ENCODE data around the gene ZBED2. TPM values are rescaled to one million over a fixed set of nuclear protein-coding genes. Genes with fewer than 3 reads are reported as not detected.

The ZBED2 gene
- total and polyA plus RNA-seq, 2 experiments from 2014 or later: not detected

DNA sequence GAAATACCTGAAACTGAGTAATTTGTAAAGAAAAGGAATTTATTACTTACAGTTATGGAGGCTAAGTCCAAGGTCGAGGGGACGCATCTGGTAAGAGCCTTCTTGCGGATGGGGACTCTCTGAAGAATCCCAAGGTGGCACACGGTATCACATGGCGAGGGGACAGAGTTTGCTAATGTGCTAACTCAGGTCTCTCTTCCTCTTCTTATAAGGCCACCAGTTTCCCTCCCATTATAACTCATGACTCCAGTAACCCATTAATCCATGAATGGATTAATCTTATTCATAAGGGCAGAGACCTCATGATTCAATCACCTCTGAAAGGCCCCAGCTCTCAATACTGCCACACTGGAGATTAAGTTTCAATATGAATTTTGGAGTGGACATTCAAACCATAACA, 15.7 kb downstream of the ZBED2 start:
- DNase-seq (ENCODE audit: low spot score): no peak
- H3K9me2 ChIP-seq (ENCODE audit: insufficient read depth): peaks cover 4% of the 10 kb centered on the region; the same call in 1 of the 2 replicates
- H3K4me2 ChIP-seq: no peak overlapping the region
- no peaks in the 10 kb centered on the region for H3K27me3 Mint-ChIP-seq (ENCODE audit: insufficient read depth, low read depth, poor library complexity)
- no peaks in the 10 kb centered on the region for H3K79me2 ChIP-seq (replicated peaks; ENCODE audit: insufficient read depth)
- H3K36me3 ChIP-seq (ENCODE audit: insufficient read depth): no peaks in the 10 kb centered on the region
- no peaks in the 10 kb centered on the region for H3F3A ChIP-seq (replicated peaks; ENCODE audit: low read depth)
- no peaks in the 10 kb centered on the region for H3K27me3 ChIP-seq (ENCODE audit: insufficient read depth)
- peaks cover 14% of the 10 kb centered on the region for H3K9me3 Mint-ChIP-seq
- H3K4me3 ChIP-seq: no peak overlapping the region
- H3K4me3 Mint-ChIP-seq: no peak overlapping the region
- H3K4me1 Mint-ChIP-seq: no peaks in the 10 kb centered on the region; the same call in 1 of the 3 replicates
- no peak for ATAC-seq
- no peaks in the 10 kb centered on the region for H3K4me1 ChIP-seq (ENCODE audit: insufficient read depth)
- no peak overlapping the region for H2AFZ ChIP-seq
- no peak overlapping the region for H3K27ac ChIP-seq (ENCODE audit: low read depth)
- H4K20me1 ChIP-seq (replicated peaks; ENCODE audit: insufficient read depth): no peaks in the 10 kb centered on the region
- H3K27ac Mint-ChIP-seq: no peak overlapping the region
- H3K36me3 Mint-ChIP-seq (ENCODE audit: low read depth): peaks cover 7% of the 10 kb centered on the region; the same call in 2 of the 3 replicates
- no peak for TF ChIP-seq REST (IDR thresholded peaks at IDR 0.05; ENCODE audit: unreplicated experiment)
- TF ChIP-seq JUNB (IDR thresholded peaks at IDR 0.05; ENCODE audit: unreplicated experiment): no peak
- TF ChIP-seq ETS1 (IDR thresholded peaks at IDR 0.05): no peak
- TF ChIP-seq CTCF (conservative IDR thresholded peaks at IDR 0.05; ENCODE audit: low read depth in 2 of 2): no peak
- TF ChIP-seq EZH2phosphoT487 (IDR thresholded peaks at IDR 0.05; ENCODE audit: unreplicated experiment): no peak
- no peak for TF ChIP-seq EZH2 (IDR thresholded peaks at IDR 0.05; ENCODE audit: low read depth, unreplicated experiment)
- no peak for TF ChIP-seq NANOG (IDR thresholded peaks at IDR 0.05; ENCODE audit: borderline replicate concordance)
- TF ChIP-seq CREB1 (CRISPR knock-in tag; IDR thresholded peaks at IDR 0.05; ENCODE audit: low read depth): no peak
- no peak for TF ChIP-seq STAT1 (IDR thresholded peaks at IDR 0.05; ENCODE audit: unreplicated experiment)
- no peak for TF ChIP-seq ZNF331 (CRISPR knock-in tag; IDR thresholded peaks at IDR 0.05; ENCODE audit: low read depth)
- TF ChIP-seq ZNF114 (CRISPR knock-in tag; IDR thresholded peaks at IDR 0.05): no peak
- TF ChIP-seq POLR2AphosphoS5 (IDR thresholded peaks at IDR 0.05; ENCODE audit: low read depth): no peak
- TF ChIP-seq, protein P1, sequence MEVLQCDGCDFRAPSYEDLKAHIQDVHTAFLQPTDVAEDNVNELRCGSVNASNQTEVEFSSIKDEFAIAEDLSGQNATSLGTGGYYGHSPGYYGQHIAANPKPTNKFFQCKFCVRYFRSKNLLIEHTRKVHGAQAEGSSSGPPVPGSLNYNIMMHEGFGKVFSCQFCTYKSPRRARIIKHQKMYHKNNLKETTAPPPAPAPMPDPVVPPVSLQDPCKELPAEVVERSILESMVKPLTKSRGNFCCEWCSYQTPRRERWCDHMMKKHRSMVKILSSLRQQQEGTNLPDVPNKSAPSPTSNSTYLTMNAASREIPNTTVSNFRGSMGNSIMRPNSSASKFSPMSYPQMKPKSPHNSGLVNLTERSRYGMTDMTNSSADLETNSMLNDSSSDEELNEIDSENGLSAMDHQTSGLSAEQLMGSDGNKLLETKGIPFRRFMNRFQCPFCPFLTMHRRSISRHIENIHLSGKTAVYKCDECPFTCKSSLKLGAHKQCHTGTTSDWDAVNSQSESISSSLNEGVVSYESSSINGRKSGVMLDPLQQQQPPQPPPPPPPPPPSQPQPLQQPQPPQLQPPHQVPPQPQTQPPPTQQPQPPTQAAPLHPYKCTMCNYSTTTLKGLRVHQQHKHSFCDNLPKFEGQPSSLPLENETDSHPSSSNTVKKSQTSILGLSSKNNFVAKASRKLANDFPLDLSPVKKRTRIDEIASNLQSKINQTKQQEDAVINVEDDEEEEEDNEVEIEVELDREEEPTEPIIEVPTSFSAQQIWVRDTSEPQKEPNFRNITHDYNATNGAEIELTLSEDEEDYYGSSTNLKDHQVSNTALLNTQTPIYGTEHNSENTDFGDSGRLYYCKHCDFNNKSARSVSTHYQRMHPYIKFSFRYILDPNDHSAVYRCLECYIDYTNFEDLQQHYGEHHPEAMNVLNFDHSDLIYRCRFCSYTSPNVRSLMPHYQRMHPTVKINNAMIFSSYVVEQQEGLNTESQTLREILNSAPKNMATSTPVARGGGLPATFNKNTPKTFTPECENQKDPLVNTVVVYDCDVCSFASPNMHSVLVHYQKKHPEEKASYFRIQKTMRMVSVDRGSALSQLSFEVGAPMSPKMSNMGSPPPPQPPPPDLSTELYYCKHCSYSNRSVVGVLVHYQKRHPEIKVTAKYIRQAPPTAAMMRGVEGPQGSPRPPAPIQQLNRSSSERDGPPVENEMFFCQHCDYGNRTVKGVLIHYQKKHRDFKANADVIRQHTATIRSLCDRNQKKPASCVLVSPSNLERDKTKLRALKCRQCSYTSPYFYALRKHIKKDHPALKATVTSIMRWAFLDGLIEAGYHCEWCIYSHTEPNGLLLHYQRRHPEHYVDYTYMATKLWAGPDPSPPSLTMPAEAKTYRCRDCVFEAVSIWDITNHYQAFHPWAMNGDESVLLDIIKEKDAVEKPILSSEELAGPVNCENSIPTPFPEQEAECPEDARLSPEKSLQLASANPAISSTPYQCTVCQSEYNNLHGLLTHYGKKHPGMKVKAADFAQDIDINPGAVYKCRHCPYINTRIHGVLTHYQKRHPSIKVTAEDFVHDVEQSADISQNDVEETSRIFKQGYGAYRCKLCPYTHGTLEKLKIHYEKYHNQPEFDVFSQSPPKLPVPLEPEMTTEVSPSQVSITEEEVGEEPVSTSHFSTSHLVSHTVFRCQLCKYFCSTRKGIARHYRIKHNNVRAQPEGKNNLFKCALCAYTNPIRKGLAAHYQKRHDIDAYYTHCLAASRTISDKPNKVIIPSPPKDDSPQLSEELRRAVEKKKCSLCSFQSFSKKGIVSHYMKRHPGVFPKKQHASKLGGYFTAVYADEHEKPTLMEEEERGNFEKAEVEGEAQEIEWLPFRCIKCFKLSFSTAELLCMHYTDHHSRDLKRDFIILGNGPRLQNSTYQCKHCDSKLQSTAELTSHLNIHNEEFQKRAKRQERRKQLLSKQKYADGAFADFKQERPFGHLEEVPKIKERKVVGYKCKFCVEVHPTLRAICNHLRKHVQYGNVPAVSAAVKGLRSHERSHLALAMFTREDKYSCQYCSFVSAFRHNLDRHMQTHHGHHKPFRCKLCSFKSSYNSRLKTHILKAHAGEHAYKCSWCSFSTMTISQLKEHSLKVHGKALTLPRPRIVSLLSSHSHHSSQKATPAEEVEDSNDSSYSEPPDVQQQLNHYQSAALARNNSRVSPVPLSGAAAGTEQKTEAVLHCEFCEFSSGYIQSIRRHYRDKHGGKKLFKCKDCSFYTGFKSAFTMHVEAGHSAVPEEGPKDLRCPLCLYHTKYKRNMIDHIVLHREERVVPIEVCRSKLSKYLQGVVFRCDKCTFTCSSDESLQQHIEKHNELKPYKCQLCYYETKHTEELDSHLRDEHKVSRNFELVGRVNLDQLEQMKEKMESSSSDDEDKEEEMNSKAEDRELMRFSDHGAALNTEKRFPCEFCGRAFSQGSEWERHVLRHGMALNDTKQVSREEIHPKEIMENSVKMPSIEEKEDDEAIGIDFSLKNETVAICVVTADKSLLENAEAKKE (CRISPR knock-in tag; IDR thresholded peaks at IDR 0.05): no peak

Data from GM23338 (cell line).